Endothelial cell (in vitro differentiated cells): ENCODE results near the gene CORO7. TPM values are rescaled to one million over a fixed set of nuclear protein-coding genes. Genes with fewer than 3 reads are reported as not detected.
"Not testable (repeated sequence)": the region's sequence is repeated elsewhere in the genome, so short reads cannot be mapped to it uniquely, and the experiment has no call there.

ENCODE experiments used
- DNase-seq: peaks from one replicate; pipeline ENCODE4 v3.0.0; 2021; ENCODE audit warnings: low spot score
- H3K27ac Mint-ChIP-seq: one replicate; pipeline ENCODE4 v1.8.0; 2021; ENCODE audit warnings: mixed read lengths, inconsistent platforms; ENCODE audit not compliant: unreplicated experiment
- H3K27me3 Mint-ChIP-seq: one replicate; pipeline ENCODE4 v1.8.0; 2021; ENCODE audit warnings: mild to moderate bottlenecking, moderate library complexity, mixed read lengths, inconsistent platforms; ENCODE audit not compliant: unreplicated experiment
- H3K36me3 Mint-ChIP-seq: one replicate; pipeline ENCODE4 v1.8.0; 2021; ENCODE audit warnings: mild to moderate bottlenecking, low read depth, mixed read lengths, inconsistent platforms; ENCODE audit not compliant: unreplicated experiment
- H3K4me1 Mint-ChIP-seq: one replicate; pipeline ENCODE4 v1.8.0; 2021; ENCODE audit warnings: mild to moderate bottlenecking, mixed read lengths, inconsistent platforms; ENCODE audit not compliant: unreplicated experiment
- H3K4me3 Mint-ChIP-seq: one replicate; pipeline ENCODE4 v1.8.0; 2021; ENCODE audit warnings: mild to moderate bottlenecking, mixed read lengths, inconsistent platforms; ENCODE audit not compliant: unreplicated experiment
- H3K9me3 Mint-ChIP-seq: one replicate; pipeline ENCODE4 v1.8.0; 2021; ENCODE audit warnings: mixed read lengths, inconsistent platforms; ENCODE audit not compliant: unreplicated experiment
- total RNA-seq: library from RNA; stranded (reverse); fragmentation: NEBNext Ultra II Directional; extraction: Animal tissue kit (Norgen Biotek cat#: 25700); gene quantifications from one replicate; pipeline ENCODE4 v1.2.1, GENCODE V29; 2021; ENCODE audit not compliant: unreplicated experiment
- TF ChIP-seq, protein P1 (sequence below): fragments of 200-600 bp; sonication (generic); IDR thresholded peaks from one replicate; pipeline ENCODE4 v1.5.0; 2021; ENCODE audit warnings: antibody characterized with exemption; ENCODE audit not compliant: unreplicated experiment

CORO7 gene
- total RNA-seq, 1 donor from 2014 or later: 103 TPM

DNA sequence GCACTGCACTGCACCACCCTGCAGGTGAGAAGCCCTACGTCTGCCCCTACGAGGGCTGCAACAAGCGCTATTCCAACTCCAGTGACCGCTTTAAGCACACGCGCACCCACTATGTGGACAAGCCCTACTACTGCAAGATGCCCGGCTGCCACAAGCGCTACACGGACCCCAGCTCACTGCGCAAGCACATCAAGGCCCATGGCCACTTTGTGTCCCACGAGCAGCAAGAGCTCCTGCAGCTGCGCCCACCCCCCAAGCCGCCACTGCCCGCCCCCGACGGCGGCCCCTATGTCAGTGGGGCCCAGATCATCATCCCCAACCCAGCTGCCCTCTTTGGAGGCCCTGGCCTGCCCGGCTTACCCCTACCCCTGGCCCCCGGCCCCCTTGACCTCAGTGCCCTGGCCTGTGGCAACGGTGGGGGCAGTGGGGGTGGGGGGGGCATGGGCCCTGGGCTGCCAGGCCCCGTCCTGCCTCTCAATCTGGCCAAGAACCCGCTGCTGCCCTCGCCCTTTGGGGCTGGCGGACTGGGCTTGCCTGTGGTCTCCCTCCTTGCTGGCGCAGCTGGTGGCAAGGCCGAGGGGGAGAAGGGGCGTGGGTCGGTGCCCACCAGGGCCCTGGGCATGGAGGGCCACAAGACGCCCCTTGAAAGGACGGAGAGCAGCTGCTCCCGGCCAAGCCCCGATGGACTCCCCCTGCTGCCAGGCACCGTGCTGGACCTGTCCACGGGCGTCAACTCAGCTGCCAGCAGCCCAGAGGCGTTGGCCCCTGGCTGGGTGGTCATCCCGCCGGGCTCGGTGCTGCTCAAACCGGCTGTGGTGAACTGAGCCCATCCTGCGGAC is 79.5 kb downstream of the CORO7 start:
- no peaks in the 10 kb centered on the region for H3K4me1 Mint-ChIP-seq
- H3K36me3 Mint-ChIP-seq: peaks cover 4% of the 10 kb centered on the region
- H3K27me3 Mint-ChIP-seq: peaks cover 2% of the 10 kb centered on the region
- H3K9me3 Mint-ChIP-seq: no peaks in the 10 kb centered on the region
- H3K4me3 Mint-ChIP-seq: no peak overlapping the region
- H3K27ac Mint-ChIP-seq: no peak overlapping the region
- DNase-seq: no peak
- TF ChIP-seq, protein P1, sequence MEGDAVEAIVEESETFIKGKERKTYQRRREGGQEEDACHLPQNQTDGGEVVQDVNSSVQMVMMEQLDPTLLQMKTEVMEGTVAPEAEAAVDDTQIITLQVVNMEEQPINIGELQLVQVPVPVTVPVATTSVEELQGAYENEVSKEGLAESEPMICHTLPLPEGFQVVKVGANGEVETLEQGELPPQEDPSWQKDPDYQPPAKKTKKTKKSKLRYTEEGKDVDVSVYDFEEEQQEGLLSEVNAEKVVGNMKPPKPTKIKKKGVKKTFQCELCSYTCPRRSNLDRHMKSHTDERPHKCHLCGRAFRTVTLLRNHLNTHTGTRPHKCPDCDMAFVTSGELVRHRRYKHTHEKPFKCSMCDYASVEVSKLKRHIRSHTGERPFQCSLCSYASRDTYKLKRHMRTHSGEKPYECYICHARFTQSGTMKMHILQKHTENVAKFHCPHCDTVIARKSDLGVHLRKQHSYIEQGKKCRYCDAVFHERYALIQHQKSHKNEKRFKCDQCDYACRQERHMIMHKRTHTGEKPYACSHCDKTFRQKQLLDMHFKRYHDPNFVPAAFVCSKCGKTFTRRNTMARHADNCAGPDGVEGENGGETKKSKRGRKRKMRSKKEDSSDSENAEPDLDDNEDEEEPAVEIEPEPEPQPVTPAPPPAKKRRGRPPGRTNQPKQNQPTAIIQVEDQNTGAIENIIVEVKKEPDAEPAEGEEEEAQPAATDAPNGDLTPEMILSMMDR: no peak

DNA sequence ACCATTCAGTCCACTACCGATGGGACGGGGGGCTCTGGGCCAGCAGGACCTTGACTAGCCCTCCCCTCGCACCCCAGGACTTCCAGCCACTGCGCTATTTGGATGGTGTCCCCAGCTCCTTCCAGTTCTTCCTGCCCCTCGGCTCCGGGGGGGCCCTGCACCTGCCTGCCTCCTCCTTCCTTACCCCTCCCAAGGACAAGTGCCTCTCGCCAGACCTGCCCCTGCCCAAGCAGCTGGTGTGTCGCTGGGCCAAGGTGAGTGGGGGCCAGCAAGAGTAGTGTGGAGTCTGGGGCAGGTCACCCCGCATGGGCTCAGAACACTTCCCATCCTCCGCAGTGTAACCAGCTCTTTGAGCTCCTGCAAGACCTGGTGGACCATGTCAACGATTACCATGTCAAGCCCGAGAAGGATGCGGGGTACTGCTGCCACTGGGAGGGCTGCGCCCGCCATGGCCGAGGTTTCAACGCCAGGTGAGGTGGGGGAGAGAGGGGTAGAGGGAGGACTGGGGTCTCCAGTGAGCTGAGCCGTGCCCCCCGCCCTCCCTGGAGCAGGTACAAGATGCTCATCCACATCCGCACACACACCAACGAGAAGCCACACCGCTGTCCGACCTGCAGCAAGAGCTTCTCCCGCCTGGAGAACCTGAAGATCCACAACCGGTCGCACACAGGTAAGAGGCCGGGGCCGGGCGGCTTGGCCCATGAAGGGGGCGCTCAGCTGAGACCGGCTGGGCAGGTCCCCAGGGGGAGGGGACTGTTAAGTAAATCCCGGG is 81.5 kb downstream of the CORO7 start:
- TF ChIP-seq, protein P1: no peak
- H3K27me3 Mint-ChIP-seq: peaks cover 2% of the 10 kb centered on the region
- no peaks in the 10 kb centered on the region for H3K9me3 Mint-ChIP-seq
- no peak overlapping the region for H3K4me3 Mint-ChIP-seq
- peaks cover 4% of the 10 kb centered on the region for H3K36me3 Mint-ChIP-seq
- DNase-seq: no peak
- H3K4me1 Mint-ChIP-seq: no peaks in the 10 kb centered on the region
- H3K27ac Mint-ChIP-seq: no peak overlapping the region

DNA sequence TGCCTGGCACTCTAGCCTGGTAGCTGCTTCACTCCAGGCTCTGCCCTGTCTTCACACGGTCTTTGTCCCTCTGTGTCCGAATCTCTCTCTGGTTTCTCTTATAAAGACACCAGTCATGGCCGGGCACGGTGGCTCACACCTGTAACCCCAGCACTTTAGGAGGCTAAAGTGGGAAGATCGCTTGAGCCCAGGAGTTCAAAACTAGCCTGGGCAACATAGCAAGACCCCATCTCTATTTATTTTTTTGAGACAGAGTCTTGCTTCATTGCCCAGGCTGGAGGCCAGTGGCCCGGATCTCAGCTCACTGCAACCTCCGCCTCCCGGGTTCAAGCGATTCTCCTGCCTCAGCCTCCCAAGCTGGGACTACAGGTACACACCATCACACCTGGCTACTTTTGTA is 82.7 kb downstream of the CORO7 start:
- not testable (repeated sequence) for H3K27me3 Mint-ChIP-seq, H3K9me3 Mint-ChIP-seq, H3K27ac Mint-ChIP-seq, H3K36me3 Mint-ChIP-seq, DNase-seq, H3K4me3 Mint-ChIP-seq, H3K4me1 Mint-ChIP-seq

DNA sequence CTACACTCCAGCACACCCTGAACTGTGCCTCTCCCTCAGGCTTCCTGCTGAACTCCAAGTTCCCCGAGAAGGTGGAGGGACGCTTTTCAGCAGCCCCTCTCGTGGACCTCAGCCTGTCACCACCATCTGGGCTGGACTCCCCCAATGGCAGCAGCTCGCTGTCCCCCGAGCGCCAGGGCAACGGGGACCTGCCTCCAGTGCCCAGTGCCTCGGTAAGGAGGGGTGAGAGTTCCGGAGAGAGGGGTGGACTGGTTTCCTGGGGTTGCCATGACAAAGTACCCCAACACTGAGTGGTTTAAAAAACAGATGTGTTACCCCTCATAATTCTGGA is 83.1 kb downstream of the CORO7 start:
- Mint-ChIP-seq H3K27ac (no peak overlapping the region), H3K27me3 (peaks cover 2% of the 10 kb centered on the region), H3K9me3 (no peaks in the 10 kb centered on the region), H3K36me3 (peaks cover 4% of the 10 kb centered on the region), H3K4me1 (peaks cover 2% of the 10 kb centered on the region), H3K4me3 (no peak overlapping the region)
- TF ChIP-seq, protein P1: no peak
- DNase-seq: no peak

DNA sequence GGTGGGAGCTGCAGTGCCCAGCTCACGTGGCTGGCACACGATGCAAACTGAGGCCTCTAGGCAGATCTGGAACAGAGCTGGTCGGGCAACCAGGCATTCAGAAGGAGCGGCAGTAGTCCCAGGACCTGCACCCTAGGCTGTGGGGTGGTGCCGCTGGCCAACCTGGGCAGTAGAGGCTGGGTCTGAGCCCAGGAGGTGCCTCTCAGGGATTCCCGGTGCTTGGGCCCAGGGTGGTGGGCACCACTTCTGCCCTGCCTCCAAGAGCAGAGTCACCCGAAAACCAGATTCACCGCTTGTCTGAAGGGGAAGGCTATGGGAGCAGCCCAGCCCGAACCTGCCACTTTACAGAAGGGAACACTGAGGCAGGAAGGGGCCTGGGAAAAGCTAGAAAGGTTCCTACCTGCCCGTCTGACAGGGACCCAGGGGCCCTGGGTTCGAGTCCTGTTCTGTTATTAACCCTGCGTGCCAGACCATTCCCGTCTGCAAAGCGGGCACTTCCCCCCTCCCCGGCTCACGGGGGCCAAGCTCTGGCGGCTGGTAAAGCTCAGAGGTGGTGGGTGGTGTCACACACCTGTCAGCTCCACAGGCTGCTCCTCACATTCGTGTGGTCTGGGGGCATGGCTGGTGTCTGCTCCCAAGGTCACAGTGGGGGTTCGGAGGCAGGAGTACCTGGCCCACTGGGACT is 83.6 kb downstream of the CORO7 start:
- peaks cover 4% of the 10 kb centered on the region for H3K36me3 Mint-ChIP-seq
- peaks cover 3% of the 10 kb centered on the region for H3K4me1 Mint-ChIP-seq
- DNase-seq: no peak
- H3K27ac Mint-ChIP-seq: no peak overlapping the region
- TF ChIP-seq, protein P1: no peak
- no peaks in the 10 kb centered on the region for H3K9me3 Mint-ChIP-seq
- H3K4me3 Mint-ChIP-seq: no peak overlapping the region
- peaks cover 2% of the 10 kb centered on the region for H3K27me3 Mint-ChIP-seq
